RWPE2 (cell line): ENCODE results near the gene KRTAP10-4.

Source experiments
- ATAC-seq: fragments of 200-7000 bp; cut with Tn5 transposase; 3 replicates; pipeline ENCODE4 v1.9.1; 2021; ENCODE audit warnings: low read depth
- DNase-seq: peaks from one replicate; pipeline ENCODE4 v3.0.0-alpha.2; 2020; ENCODE audit warnings: low spot score
- H3K27ac ChIP-seq: fragments of 450-650 bp; 2 replicates; pipeline ENCODE4 v1.5.1; 2017; ENCODE audit warnings: mild to moderate bottlenecking; ENCODE audit not compliant: poor library complexity, severe bottlenecking
- H3K27me3 ChIP-seq: fragments of 250-450 bp; sonication (Bioruptor Pico); 2 replicates; pipeline ENCODE4 v1.5.1; 2021; ENCODE audit warnings: mild to moderate bottlenecking, moderate library complexity; ENCODE audit not compliant: insufficient read depth, poor library complexity, severe bottlenecking
- H3K36me3 ChIP-seq: fragments of 250-450 bp; sonication (Bioruptor Pico); 2 replicates; pipeline ENCODE4 v1.5.1; 2020; ENCODE audit warnings: low read depth, mild to moderate bottlenecking, moderate library complexity
- H3K4me1 ChIP-seq: fragments of 250-450 bp; sonication (Bioruptor Pico); 2 replicates; pipeline ENCODE4 v1.5.1; 2021; ENCODE audit warnings: mild to moderate bottlenecking, moderate library complexity; ENCODE audit not compliant: insufficient read depth, poor library complexity, severe bottlenecking
- H3K4me3 ChIP-seq: fragments of 250-450 bp; sonication (Bioruptor Pico); 2 replicates; pipeline ENCODE4 v1.5.1; 2021; ENCODE audit warnings: mild to moderate bottlenecking, moderate library complexity; ENCODE audit not compliant: severe bottlenecking
- H3K9me3 ChIP-seq: fragments of 250-450 bp; sonication (Bioruptor Pico); 2 replicates; pipeline ENCODE4 v1.5.1; 2021; ENCODE audit warnings: mild to moderate bottlenecking, moderate library complexity; ENCODE audit not compliant: severe bottlenecking
- CTCF ChIP-seq: fragments of 450-650 bp; IDR thresholded peaks from one replicate; pipeline ENCODE4 v1.5.1; 2017; ENCODE audit warnings: mild to moderate bottlenecking, moderate library complexity; ENCODE audit not compliant: poor library complexity, severe bottlenecking

Gene KRTAP10-4

GRCh38 chr21:44537930-44538911 lies 35.3 kb upstream of the KRTAP10-4 start:
- Histone ChIP-seq H3K9me3 (no peaks in the 10 kb centered on the region), H3K27me3 (no peaks in the 10 kb centered on the region)
- ATAC-seq, result no peak

GRCh38 chr21:44539046-44539445 lies 34.5 kb upstream of the KRTAP10-4 start:
- TF ChIP-seq CTCF, result no peak
- Histone ChIP-seq H3K4me3 (no peak overlapping the region), H3K4me1 (no peaks in the 10 kb centered on the region), H3K36me3 (no peaks in the 10 kb centered on the region), H3K9me3 (no peaks in the 10 kb centered on the region), H3K27ac (no peak overlapping the region), H3K27me3 (no peaks in the 10 kb centered on the region)
- ATAC-seq, result no peak
- DNase-seq, result no peak

More at GRCh38 chr21:44537930-44538911, 35.3 kb upstream of the KRTAP10-4 start:
- Histone ChIP-seq H3K4me1 (no peaks in the 10 kb centered on the region), H3K36me3 (no peaks in the 10 kb centered on the region), H3K4me3 (no peak overlapping the region), H3K27ac (no peak overlapping the region)
- DNase-seq, result no peak
- no peak for TF ChIP-seq CTCF

GRCh38 chr21:44539991-44540666 lies 33.4 kb upstream of the KRTAP10-4 start, which contains the start of gene KRTAP10-1:
KRTAP10-1 (minus strand) TSS chr21:44540195; CDS start chr21:44540150, 45 bp downstream.
- Histone ChIP-seq H3K9me3 (no peaks in the 10 kb centered on the region), H3K27me3 (no peaks in the 10 kb centered on the region), H3K4me3 (no peak within 1 kb of the TSS), H3K4me1 (no peaks in the 10 kb centered on the region), H3K27ac (no peak within 1 kb of the TSS), H3K36me3 (no peaks in the 10 kb centered on the region)
- no peak for TF ChIP-seq CTCF
- ATAC-seq (no peak), DNase-seq (no peak)

GRCh38 chr21:44540741-44541288 lies 32.7 kb upstream of the KRTAP10-4 start:
- Histone ChIP-seq H3K36me3 (no peaks in the 10 kb centered on the region), H3K27ac (no peak overlapping the region), H3K9me3 (no peaks in the 10 kb centered on the region), H3K4me3 (no peak overlapping the region), H3K4me1 (no peaks in the 10 kb centered on the region), H3K27me3 (no peaks in the 10 kb centered on the region)
- TF ChIP-seq CTCF, result no peak
- ATAC-seq (no peak), DNase-seq (no peak)
